ENCODE data around the gene ZNF846. TPM values are rescaled to one million over a fixed set of nuclear protein-coding genes. Genes with fewer than 3 reads are reported as not detected.
"Not testable (repeated sequence)": the region's sequence is repeated elsewhere in the genome, so short reads cannot be mapped to it uniquely, and the experiment has no call there.

Gene ZNF846
- total RNA-seq, 1 donor from 2014 or later, result 6.9 TPM

- intact Hi-C loops (cut with micrococcal nuclease), result loop anchor here (10.0 kb wide), 1 partner anchor 588 kb away; no protein-coding TSS in a partner anchor
- H3K27me3 ChIP-seq (ENCODE audit: low read depth), result no peaks in the 10 kb centered on the region
- peak overlapping the region; percentile 89 for H3K27ac ChIP-seq (replicated peaks)
- peaks cover 25% of the 10 kb centered on the region for H3K4me1 ChIP-seq
- H3K4me3 ChIP-seq, result peak overlapping the region; percentile 79
- DNase-seq, result peak; percentile 95
- no peaks in the 10 kb centered on the region for H3K9me3 ChIP-seq (replicated peaks)
- TF ChIP-seq CTCF (IDR thresholded peaks at IDR 0.05; ENCODE audit: borderline replicate concordance), result no peak
- H3K36me3 ChIP-seq, result no peaks in the 10 kb centered on the region
Observed at GRCh38 chr19:9792206-9793070, 23.9 kb upstream of the ZNF846 start.

- Histone ChIP-seq H3K4me1 (peaks cover 25% of the 10 kb centered on the region), H3K27me3 (ENCODE audit: low read depth) (no peaks in the 10 kb centered on the region), H3K36me3 (no peaks in the 10 kb centered on the region), H3K4me3 (peak overlapping the region; percentile 79), H3K9me3 (replicated peaks) (no peaks in the 10 kb centered on the region), H3K27ac (replicated peaks) (peak overlapping the region; percentile 89)
- intact Hi-C loops (cut with micrococcal nuclease), result loop anchor here (10.0 kb wide), 1 partner anchor 587 kb away; no protein-coding TSS in a partner anchor
- TF ChIP-seq CTCF (IDR thresholded peaks at IDR 0.05; ENCODE audit: borderline replicate concordance), result no peak
- peak; percentile 96 for DNase-seq
Observed at GRCh38 chr19:9791552-9792205, 23.1 kb upstream of the ZNF846 start.

GRCh38 chr19:9791073-9791367 lies 22.5 kb upstream of the ZNF846 start:
- Histone ChIP-seq H3K4me1 (peaks cover 31% of the 10 kb centered on the region), H3K27ac (replicated peaks) (peak overlapping the region; percentile 78), H3K4me3 (peak overlapping the region; percentile 79)
- intact Hi-C loops (cut with micrococcal nuclease), result loop anchor here (10.0 kb wide), 1 partner anchor 586 kb away; no protein-coding TSS in a partner anchor
- not testable (repeated sequence) for H3K36me3 ChIP-seq; H3K9me3 ChIP-seq (replicated peaks); H3K27me3 ChIP-seq (ENCODE audit: low read depth); DNase-seq

- DNase-seq; intact Hi-C loops (cut with micrococcal nuclease); H3K4me3 ChIP-seq; H3K36me3 ChIP-seq; H3K27me3 ChIP-seq (ENCODE audit: low read depth); H3K9me3 ChIP-seq (replicated peaks): not testable (repeated sequence)
- Histone ChIP-seq H3K27ac (replicated peaks) (peak overlapping the region; percentile 22), H3K4me1 (peaks cover 38% of the 10 kb centered on the region)
Observed at GRCh38 chr19:9789579-9789978, 21.0 kb upstream of the ZNF846 start.

- no peaks in the 10 kb centered on the region for H3K27me3 ChIP-seq (ENCODE audit: low read depth)
- no peaks in the 10 kb centered on the region for H3K36me3 ChIP-seq
- intact Hi-C loops (cut with micrococcal nuclease), result no loop called here
- H3K9me3 ChIP-seq (replicated peaks), result no peaks in the 10 kb centered on the region
- no peak overlapping the region for H3K27ac ChIP-seq (replicated peaks)
- no peak for DNase-seq
- no peak for TF ChIP-seq CTCF (IDR thresholded peaks at IDR 0.05; ENCODE audit: borderline replicate concordance)
- H3K4me1 ChIP-seq, result peaks cover 40% of the 10 kb centered on the region
- H3K4me3 ChIP-seq, result no peak overlapping the region
Observed at GRCh38 chr19:9789066-9789465, 20.5 kb upstream of the ZNF846 start.

- H3K4me1 ChIP-seq, result peaks cover 40% of the 10 kb centered on the region
- intact Hi-C loops (cut with micrococcal nuclease); H3K9me3 ChIP-seq (replicated peaks): not testable (repeated sequence)
Observed at GRCh38 chr19:9788604-9789003, 20.1 kb upstream of the ZNF846 start.

GRCh38 chr19:9786819-9787218 lies 18.3 kb upstream of the ZNF846 start:
- no peaks in the 10 kb centered on the region for H3K27me3 ChIP-seq (ENCODE audit: low read depth)
- H3K9me3 ChIP-seq (replicated peaks), result no peaks in the 10 kb centered on the region
- peak overlapping the region; percentile 89 for H3K4me3 ChIP-seq
- peak overlapping the region; percentile 98 for H3K27ac ChIP-seq (replicated peaks)
- peaks cover 34% of the 10 kb centered on the region for H3K4me1 ChIP-seq
- intact Hi-C loops (cut with micrococcal nuclease), result no loop called here
- TF ChIP-seq CTCF (IDR thresholded peaks at IDR 0.05; ENCODE audit: borderline replicate concordance), result no peak
- DNase-seq, result no peak
- H3K36me3 ChIP-seq, result no peaks in the 10 kb centered on the region

More at GRCh38 chr19:9788604-9789003, 20.1 kb upstream of the ZNF846 start:
- H3K27me3 ChIP-seq (ENCODE audit: low read depth); H3K36me3 ChIP-seq; DNase-seq; H3K27ac ChIP-seq (replicated peaks); H3K4me3 ChIP-seq: not testable (repeated sequence)

All from left ventricle myocardium inferior (tissue), 1 donor.